ENCODE measurements around the gene DUSP3. TPM values are rescaled to one million over a fixed set of nuclear protein-coding genes. Genes with fewer than 3 reads are reported as not detected.

The DUSP3 gene
- polyA plus RNA-seq, 1 donor from 2014 or later = 10.5 TPM

DNA sequence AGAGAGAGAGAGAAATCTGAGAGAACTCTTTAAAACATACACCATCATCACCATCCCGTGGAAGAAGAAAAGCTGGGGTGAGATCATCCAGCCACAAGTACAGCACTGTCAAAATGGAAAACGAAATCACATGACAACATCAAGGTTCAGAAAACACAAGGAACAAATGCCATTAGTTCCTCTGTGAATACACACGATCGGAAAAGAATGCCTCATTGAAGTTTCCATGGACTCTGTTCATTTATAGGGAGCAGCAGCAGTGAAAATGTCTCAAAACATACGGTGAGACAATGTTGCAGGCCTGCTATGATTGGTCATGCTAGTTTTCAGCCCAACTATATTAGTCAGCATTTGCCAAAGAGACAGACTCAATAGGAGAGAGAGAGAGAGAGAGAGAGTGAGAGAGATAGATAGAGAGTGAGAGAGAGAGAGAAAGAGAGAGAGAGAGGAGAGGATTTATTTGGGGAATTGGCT lies 5.9 kb upstream of the DUSP3 start:
- peaks cover 2% of the 10 kb centered on the region for H3K36me3 Mint-ChIP-seq
- H3K27ac Mint-ChIP-seq = no peak overlapping the region
- H3K4me3 Mint-ChIP-seq = no peak overlapping the region
- peaks cover 0 to 2% (median 0%) of the 10 kb centered on the region in 3 donors for H3K4me1 Mint-ChIP-seq
- no peaks in the 10 kb centered on the region for H3K9me3 Mint-ChIP-seq
- peaks cover 14% of the 10 kb centered on the region for H3K27me3 Mint-ChIP-seq

DNA sequence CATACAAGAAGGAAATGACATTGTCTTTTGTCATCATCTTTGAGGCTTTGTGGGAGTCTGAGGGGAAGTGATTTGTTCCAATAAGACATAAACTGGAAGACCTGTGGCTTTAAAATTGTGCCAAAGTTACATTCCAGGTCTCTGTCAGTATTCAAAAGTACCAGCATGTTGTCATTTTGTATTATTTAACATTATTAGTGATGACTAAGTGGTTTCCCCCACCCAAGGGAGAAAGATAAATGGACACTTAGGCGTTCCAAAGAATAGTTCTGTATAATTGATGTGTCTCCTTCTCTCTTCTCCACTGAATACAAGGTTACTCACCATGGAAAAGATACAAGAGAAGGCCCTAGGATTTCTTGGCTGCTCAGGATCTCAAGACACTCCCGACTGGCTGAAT lies 5.3 kb upstream of the DUSP3 start:
- H3K36me3 Mint-ChIP-seq = peaks cover 2% of the 10 kb centered on the region
- peaks cover 16% of the 10 kb centered on the region for H3K27me3 Mint-ChIP-seq
- H3K4me3 Mint-ChIP-seq = no peak overlapping the region
- no peaks in the 10 kb centered on the region for H3K9me3 Mint-ChIP-seq
- no peak overlapping the region for H3K27ac Mint-ChIP-seq
- H3K4me1 Mint-ChIP-seq = peaks cover 0 to 5% (median 0%) of the 10 kb centered on the region in 3 donors

DNA sequence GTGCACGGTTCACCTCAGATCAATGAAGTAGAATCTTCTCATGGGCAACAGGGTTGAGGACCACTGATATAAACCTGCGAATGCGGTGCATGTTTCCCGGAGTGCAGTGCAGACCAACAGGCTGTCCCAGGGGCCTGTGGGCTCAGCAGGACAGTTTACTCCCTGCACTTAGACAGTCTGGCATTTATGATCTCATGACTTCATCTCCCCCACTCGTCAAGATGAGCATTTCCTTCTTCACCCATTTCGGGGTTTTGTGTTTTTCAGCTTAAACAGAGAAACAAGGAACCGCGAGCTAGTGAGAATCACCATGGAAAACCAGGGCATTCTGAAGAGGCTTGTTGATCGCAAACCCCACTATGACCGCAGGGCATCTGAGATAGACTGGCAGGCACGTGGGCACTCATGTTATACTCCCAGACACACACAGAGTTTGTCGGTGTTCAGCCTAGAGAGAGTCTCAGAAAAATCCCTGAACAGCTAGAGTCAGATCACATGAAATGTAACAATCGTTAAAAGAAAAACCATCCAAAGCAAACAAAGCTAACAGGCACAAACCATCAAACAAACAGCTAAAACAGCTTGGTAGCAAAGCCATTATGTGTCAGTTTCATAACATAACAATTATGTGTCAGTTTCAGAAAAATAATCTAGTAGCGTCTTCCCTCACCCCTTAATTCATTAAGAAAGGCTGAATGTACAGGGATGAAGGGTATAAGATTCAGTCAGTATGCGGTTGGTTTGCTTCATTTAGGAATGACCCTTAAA lies 4.3 kb upstream of the DUSP3 start:
- peaks cover 2% of the 10 kb centered on the region for H3K36me3 Mint-ChIP-seq
- H3K4me1 Mint-ChIP-seq = peaks cover 0 to 5% (median 0%) of the 10 kb centered on the region in 3 donors

DNA sequence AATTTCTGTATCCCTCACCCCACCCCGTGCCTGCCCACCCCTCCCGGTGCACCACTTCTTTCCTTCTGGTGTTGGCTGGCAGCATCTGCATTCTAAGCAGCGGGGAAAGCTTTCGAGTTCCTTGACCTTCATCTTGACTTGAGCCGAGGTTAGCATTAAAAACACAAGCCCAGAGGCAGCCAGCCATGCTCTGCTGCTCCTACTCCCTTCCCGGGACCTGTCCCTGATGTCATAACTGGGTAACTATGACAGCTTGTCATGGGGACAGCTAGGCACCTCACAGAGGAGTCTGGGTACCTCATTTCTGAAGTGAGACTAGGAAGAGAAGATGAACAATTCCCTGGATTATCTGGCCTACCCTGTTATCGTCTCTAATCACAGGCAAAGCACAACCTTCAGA lies 1.4 kb upstream of the DUSP3 start, which contains the start of gene CFAP97D1:
Gene CFAP97D1, plus strand, starts transcription at position 301 of the 400 bp plus-strand sequence. Its CDS starts 28 bp downstream, at position 329.
- no peaks in the 10 kb centered on the region for H3K9me3 Mint-ChIP-seq
- H3K27ac Mint-ChIP-seq = peak within 1 kb of the TSS in 1 of 3 donors; percentile 46

More for the DNA sequence above, 4.3 kb upstream of the DUSP3 start:
- Mint-ChIP-seq H3K27ac (no peak overlapping the region), H3K9me3 (no peaks in the 10 kb centered on the region), H3K27me3 (peaks cover 13% of the 10 kb centered on the region), H3K4me3 (peak overlapping the region in 1 of 4 donors; percentile 22)

DNA sequence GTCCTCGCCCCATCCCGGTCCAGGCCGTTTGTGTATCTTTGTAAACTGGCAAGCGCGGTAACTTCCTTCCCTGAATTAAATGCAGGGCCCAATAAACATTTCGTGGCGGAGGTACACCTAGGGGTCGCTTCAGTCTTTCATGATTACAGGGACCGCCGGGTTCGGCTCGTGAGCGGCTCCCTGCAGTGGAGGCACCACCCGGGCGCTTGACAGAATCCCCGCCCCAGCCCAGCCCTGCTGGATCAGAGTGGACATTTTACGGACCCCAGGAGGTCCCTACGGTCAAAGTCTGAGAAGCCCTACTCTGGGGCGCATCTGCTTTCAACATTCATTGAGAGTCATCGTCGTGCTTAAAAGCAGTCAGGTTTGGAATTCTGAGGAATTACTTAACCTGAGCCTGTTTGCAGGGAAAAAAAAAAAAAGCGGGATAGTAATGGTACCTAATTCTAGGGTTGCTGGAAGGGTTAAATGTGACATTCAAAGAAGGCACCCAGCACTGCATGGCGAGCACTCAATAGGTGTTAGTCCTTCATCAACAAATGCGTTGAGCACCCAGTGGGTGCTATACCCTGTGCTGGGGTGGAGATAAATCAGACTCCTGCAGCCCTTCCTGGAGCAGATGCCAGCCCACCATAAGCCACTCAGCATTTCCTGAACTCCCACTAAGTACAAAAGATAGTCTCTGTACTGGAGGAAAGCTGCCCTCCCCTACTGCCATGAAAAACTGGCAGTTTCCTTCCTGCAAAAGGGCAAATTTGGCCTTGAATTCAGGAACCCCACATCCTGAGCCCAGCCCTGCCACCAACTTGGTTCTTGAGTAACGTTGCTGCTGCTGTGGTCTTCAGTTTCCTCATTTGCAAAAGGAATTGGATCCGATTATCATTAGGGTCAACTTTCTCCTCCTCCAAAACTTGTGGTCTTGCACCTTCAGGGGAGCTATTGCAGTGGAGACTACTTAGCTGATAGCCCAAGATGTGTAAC lies 658 bp upstream of the DUSP3 start:
- H3K27ac Mint-ChIP-seq = peak overlapping the region in 1 of 3 donors; percentile 53
- H3K27me3 Mint-ChIP-seq = peaks cover 12% of the 10 kb centered on the region
- peaks cover 0 to 5% (median 2%) of the 10 kb centered on the region in 3 donors for H3K4me1 Mint-ChIP-seq
- H3K4me3 Mint-ChIP-seq = peak overlapping the region; percentile 81 to 92 (median 88)
- H3K9me3 Mint-ChIP-seq = no peaks in the 10 kb centered on the region
- H3K36me3 Mint-ChIP-seq = peaks cover 2% of the 10 kb centered on the region

More for the DNA sequence above, 1.4 kb upstream of the DUSP3 start, which contains the start of gene CFAP97D1:
- Mint-ChIP-seq H3K4me1 (peaks cover 0 to 5% (median 2%) of the 10 kb centered on the region in 3 donors), H3K4me3 (peak within 1 kb of the TSS; percentile 81 to 92 (median 88)), H3K36me3 (peaks cover 2% of the 10 kb centered on the region), H3K27me3 (peaks cover 13% of the 10 kb centered on the region)

DNA sequence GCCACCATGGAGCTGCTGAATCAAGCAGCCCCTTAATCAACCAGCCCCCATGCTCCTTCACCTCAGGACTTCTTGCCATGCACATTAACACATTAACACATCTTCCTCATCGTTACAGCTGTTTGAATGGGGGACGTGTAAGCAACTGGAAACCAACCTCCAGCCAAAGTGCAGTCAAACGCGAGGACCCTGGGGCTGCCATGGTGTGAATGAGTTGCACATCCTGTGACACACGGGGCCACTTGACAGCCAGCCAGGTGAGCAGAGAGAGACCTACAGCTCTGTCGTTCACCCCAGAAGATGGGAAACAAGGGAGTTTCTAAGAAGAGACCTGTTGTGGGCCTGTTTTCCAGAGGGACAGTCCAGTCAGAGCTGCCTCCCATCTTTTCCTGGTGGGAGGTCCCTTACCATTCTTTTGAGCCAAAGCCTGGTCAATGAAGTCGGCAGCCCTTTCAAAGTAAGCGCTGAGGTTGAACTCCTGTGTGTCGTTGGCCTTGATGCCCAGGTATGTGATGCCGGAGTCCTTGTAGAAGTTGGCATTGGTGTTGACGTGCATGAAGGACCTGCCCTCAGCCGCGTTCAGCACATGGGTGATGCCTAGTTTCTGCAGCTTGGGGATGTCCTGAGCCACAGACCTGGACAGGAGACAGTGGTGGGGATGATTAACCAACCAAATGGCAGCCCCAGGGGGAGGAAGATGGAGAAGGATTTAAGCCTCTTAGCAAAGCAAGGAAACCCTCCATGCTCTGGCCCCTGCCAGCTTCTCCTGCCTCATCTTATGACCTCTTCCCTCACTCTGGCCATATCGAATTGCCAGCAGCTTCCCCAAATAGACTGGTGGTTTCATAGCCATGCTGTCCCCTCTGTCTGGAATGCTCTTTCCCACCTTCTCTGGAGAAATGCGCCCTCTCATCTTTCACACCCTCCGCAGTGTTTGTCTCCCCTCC lies 4.2 kb downstream of the DUSP3 start:
- Mint-ChIP-seq H3K27me3 (peaks cover 1% of the 10 kb centered on the region), H3K4me3 (peak overlapping the region in 1 of 4 donors; percentile 56), H3K36me3 (peaks cover 3% of the 10 kb centered on the region), H3K4me1 (peaks cover 10 to 12% (median 11%) of the 10 kb centered on the region in 3 donors), H3K27ac (no peak overlapping the region), H3K9me3 (no peaks in the 10 kb centered on the region)

DNA sequence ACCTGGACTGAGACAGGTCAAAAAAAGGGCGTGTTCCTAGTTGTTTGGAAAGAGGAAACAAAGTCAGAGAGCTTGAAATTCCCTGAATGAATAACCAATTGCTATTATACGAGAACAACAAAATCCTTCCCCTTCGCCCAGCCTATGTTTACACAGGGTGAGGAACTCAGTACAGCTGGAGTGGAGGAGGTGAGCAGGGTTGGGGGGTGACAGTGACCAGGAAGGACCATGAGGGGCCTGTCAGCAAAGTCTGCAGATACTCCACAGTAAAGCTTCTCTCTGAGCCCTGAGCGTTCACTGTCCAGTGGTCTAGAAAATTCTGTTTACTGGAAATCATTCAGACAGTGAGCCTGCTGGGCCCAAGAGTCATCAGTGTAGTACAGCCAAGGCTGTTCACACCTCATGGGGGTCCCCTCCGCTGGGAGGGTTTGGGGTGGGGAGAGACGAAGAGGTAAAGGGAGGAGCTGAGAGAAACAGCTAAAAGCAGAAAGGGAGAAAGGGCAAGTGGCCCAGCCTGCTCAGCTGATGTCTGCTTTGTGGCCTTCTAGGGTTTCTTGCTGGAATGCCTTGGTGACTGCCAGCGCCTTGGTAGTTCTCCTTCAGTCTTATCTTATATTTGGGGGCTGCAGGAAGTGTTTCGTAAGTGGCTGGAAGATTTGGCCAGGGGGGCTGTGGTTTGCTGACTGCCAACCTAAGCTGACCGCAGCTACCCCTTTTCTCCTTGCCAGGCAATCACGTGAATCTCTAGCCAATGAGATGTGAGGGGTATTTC lies 5.7 kb downstream of the DUSP3 start:
- H3K27me3 Mint-ChIP-seq = no peaks in the 10 kb centered on the region

DNA sequence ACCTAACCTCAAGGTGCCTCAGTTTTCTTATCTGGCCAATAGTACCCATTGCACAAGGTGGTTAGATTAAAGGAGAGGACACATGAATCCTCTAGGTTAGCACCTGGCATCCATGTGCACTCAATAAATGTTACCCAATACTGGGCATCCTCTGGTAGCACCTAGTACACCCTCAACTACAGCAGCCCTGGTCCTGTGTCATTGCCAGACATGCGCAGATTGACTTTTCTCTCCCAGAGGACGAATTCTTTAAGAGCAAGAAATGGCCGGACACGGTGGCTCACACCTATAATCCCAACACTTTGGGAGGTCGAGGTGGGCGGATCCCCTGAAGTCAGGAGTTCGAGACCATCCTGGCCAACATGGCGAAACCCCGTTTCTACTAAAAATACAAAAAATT lies 7.3 kb downstream of the DUSP3 start:
- H3K27me3 Mint-ChIP-seq = no peaks in the 10 kb centered on the region
- H3K4me3 Mint-ChIP-seq = no peak overlapping the region
- peaks cover 3% of the 10 kb centered on the region for H3K36me3 Mint-ChIP-seq
- H3K27ac Mint-ChIP-seq = no peak overlapping the region
- peaks cover 13 to 20% (median 15%) of the 10 kb centered on the region in 3 donors for H3K4me1 Mint-ChIP-seq
- H3K9me3 Mint-ChIP-seq = no peaks in the 10 kb centered on the region

More for the DNA sequence above, 5.7 kb downstream of the DUSP3 start:
- no peaks in the 10 kb centered on the region for H3K9me3 Mint-ChIP-seq
- H3K4me1 Mint-ChIP-seq = peaks cover 13 to 19% (median 16%) of the 10 kb centered on the region in 3 donors
- peaks cover 3% of the 10 kb centered on the region for H3K36me3 Mint-ChIP-seq
- peak overlapping the region in 2 of 3 donors; percentile 33 to 66 for H3K27ac Mint-ChIP-seq
- peak overlapping the region in 2 of 4 donors; percentile 63 for H3K4me3 Mint-ChIP-seq

DNA sequence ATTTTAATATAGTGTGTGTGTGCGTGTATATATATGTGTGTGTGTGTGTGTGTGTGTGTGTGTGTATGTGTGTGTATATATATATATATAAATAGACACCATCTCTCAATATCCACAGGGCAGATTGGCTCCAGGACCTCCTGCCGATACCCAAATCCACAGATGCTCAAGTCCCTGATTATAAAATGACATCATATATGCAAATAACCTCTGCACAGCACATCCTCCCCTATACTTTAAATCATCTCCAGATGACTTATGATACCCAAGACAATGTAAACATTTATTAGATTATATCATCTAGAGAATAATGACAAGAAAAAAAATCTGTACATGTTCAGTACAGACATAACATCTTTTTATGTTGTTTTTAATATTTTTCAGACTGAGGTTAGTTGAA lies 7.8 kb downstream of the DUSP3 start:
- H3K27ac Mint-ChIP-seq = no peak overlapping the region
- H3K27me3 Mint-ChIP-seq = no peaks in the 10 kb centered on the region

DNA sequence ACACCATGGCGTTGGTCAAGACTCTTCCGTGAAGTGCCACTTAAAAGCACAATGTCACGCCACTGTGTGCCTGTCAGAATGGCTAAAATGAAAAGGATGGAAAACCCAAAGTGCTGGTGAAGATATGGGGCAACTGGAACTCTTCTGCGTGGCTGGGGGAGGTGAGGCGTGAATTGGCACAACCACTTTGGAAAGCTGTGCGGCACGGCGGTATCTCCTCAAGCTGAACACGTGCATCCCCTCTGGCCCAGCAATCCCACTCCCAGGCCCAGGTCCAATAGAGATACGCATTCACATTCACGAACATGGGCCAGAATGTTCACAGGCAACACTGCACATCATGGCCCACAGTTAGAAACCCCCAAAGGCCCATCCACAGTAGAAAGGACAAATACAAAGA lies 8.9 kb downstream of the DUSP3 start:
- peaks cover 3% of the 10 kb centered on the region for H3K36me3 Mint-ChIP-seq
- H3K4me1 Mint-ChIP-seq = peaks cover 13 to 24% (median 15%) of the 10 kb centered on the region in 3 donors
- H3K27ac Mint-ChIP-seq = peak overlapping the region in 1 of 3 donors; percentile 52
- no peaks in the 10 kb centered on the region for H3K9me3 Mint-ChIP-seq
- no peak overlapping the region for H3K4me3 Mint-ChIP-seq
- H3K27me3 Mint-ChIP-seq = no peaks in the 10 kb centered on the region

More for the DNA sequence above, 7.8 kb downstream of the DUSP3 start:
- Mint-ChIP-seq H3K9me3 (no peaks in the 10 kb centered on the region), H3K4me1 (peaks cover 13 to 24% (median 15%) of the 10 kb centered on the region in 3 donors), H3K36me3 (peaks cover 3% of the 10 kb centered on the region), H3K4me3 (no peak overlapping the region)

DNA sequence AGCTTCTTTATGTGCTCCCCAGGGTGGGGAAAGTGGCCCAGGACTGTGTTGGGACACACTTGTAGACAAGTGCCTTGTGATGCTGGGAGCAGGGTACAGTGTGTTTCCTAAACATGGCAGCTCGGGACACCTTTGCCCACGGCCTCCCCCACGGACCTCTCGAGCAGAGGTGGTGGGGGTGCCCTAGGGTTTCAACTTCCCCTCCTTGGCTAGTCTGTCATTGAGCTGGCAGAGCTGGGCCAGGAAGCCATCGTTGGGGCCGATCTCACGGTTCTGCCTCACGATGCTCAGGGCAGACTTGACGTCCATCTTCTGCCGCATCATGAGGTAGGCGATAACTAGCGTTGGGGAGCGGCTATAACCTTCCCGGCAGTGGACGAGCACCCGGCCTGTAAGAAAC lies 9.4 kb downstream of the DUSP3 start:
- Mint-ChIP-seq H3K4me1 (peaks cover 13 to 24% (median 15%) of the 10 kb centered on the region in 3 donors), H3K27ac (no peak overlapping the region), H3K27me3 (no peaks in the 10 kb centered on the region), H3K9me3 (no peaks in the 10 kb centered on the region), H3K4me3 (no peak overlapping the region), H3K36me3 (peaks cover 3% of the 10 kb centered on the region)

DNA sequence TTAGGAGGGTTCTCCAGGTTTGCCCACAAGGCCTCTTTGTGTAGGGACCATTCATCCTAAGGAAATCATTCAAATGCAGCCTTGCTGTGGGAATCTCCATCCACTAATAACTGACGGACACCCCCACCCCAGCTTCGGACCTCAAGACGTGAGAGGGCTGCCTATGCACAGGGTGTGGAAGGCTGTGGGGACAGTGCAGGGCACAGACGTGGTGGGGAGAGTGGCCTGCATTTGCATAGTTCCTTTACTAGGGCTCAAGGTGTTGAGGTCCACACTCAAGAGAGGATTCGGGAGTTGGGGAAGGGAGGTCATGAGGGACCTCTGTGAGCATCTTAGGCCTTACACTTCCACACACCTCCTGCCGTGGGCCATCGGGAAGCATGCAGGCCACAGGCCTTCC lies 9.8 kb downstream of the DUSP3 start:
- peaks cover 3% of the 10 kb centered on the region for H3K36me3 Mint-ChIP-seq
- peaks cover 13 to 24% (median 15%) of the 10 kb centered on the region in 3 donors for H3K4me1 Mint-ChIP-seq
- no peaks in the 10 kb centered on the region for H3K9me3 Mint-ChIP-seq
- H3K4me3 Mint-ChIP-seq = no peak overlapping the region
- no peak overlapping the region for H3K27ac Mint-ChIP-seq
- H3K27me3 Mint-ChIP-seq = no peaks in the 10 kb centered on the region

DNA sequence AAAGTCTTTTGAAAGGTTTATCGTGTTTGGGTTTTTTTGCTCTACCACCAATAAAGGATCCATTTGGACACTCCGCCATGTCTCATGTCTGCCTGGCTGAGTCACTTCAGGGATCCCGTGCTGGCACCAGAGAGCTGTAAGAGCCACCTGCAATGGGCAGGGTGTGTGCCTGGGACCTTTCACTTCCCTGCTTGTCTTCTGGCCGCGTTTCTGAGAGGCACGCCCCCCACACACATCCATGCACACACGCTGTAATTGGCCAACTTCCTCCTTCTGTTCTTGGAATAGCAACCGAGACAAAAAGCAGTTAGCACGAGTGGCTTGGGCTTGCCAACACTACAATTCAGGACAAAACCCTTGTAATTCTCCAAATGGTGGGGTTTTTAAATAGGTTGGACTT lies 10.4 kb downstream of the DUSP3 start:
- peak overlapping the region in 1 of 4 donors; percentile 7 for H3K4me3 Mint-ChIP-seq
- peaks cover 4% of the 10 kb centered on the region for H3K27me3 Mint-ChIP-seq
- peaks cover 5% of the 10 kb centered on the region for H3K36me3 Mint-ChIP-seq
- H3K27ac Mint-ChIP-seq = peak overlapping the region in 1 of 3 donors; percentile 64
- no peaks in the 10 kb centered on the region for H3K9me3 Mint-ChIP-seq
- H3K4me1 Mint-ChIP-seq = peaks cover 11 to 22% (median 11%) of the 10 kb centered on the region in 3 donors

All from IgD-negative memory B cell (primary cell).